ENCODE results near the gene CYP4F12. TPM values are rescaled to one million over a fixed set of nuclear protein-coding genes. Genes with fewer than 3 reads are reported as not detected.

Gene CYP4F12
- 0.85 to 2.0 TPM (median 1.9 TPM) in 3 replicates for polyA plus RNA-seq
- polyA plus RNA-seq (2011; ENCODE audit: low read depth): 1.7 TPM
- polyA plus RNA-seq (2011; cell fraction: cytosol; rRNA removed): 0.21 and 0.29 TPM in 2 replicates
- 1.9 and 3.7 TPM in 2 replicates for polyA plus RNA-seq (2011; cell fraction: nucleus; rRNA removed)
- 0.53 and 3.9 TPM in 2 replicates for polyA plus RNA-seq (2012; ENCODE audit: low replicate concordance)
- 1.8 to 4.1 TPM (median 1.9 TPM) in 3 replicates for polyA minus RNA-seq
- polyA minus RNA-seq (2011; cell fraction: cytosol; rRNA and poly(A)+ RNA removed): not detected
- 0.70 and 1.6 TPM in 2 replicates for polyA minus RNA-seq (2011; cell fraction: nucleus; rRNA and poly(A)+ RNA removed)

DNA sequence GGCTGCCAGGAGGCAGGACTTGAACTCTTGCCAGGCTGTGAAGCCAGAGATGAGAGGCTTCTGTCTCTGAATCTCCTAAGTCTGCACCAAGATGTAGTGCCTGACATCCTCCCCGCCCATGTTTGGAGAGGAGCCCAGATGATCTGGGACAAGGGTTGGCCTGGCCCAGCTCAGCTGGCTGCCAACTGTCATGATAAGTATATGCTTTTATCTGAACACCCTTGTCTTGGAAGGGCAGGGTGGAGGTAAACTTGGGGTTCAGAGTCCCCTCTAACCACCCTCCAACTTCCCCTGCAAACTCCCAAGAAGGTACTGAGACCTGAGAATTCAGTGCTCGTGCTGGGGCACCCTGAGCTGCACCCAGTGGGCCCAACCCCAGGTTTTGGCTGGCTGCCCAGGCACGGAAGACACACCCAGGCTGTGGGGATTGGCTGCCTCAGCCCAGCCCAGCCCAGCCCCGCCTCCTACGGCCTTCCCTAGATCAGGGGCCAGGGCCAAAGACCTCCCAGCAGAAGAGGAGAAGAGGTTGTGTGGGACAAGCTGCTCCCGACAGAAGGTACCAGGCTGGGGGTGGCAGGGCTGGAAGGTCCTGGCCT lies at the start of gene CYP4F12:
Gene CYP4F12 (plus strand): TSS at position 508 of the 596 bp plus-strand sequence. CDS start 443 bp downstream, outside the sequence.
- H3K27ac ChIP-seq (ENCODE audit: control insufficient read depth, insufficient read depth, low read length): no peak within 1 kb of the TSS

DNA sequence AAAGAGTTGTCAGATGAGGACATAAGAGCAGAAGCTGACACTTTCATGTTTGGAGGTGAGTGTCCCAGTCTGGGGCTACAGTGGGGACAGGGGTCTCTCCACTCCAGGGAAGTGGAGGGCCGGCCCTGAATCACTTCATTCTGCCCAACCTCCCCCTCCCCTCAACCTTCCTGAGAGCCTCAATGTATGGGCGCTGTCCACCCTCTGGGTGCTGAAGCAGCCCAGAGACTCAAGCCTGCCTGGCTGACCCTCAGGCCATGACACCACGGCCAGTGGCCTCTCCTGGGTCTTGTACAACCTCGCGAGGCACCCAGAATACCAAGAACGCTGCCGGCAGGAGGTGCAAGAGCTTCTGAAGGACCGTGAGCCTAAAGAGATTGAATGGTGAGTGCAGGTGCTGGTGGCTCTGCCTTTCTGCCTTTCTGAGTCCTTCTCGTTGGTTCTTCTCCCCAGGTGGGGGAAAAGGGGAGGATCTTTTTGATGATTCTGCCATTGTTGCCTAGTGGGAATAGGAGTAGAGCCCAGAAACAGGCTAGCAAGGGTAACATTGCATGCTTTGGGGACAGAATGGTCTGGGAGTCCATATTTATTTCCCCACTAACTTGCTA lies 49.1 kb upstream of the CYP4F12 start:
- DNase-seq (ENCODE audit: low read depth, low spot score) (no peak), FAIRE-seq (no peak)
- no peaks in the 10 kb centered on the region for H3K79me2 ChIP-seq (ENCODE audit: control insufficient read depth, insufficient read depth, low read length)
- no peaks in the 10 kb centered on the region for H3K27me3 ChIP-seq (ENCODE audit: control insufficient read depth, extremely low read depth, insufficient read depth, low read length)
- H3K4me2 ChIP-seq (ENCODE audit: control insufficient read depth, extremely low read depth, insufficient read depth, low read depth, low read length): no peak overlapping the region
- TF ChIP-seq, protein P1, sequence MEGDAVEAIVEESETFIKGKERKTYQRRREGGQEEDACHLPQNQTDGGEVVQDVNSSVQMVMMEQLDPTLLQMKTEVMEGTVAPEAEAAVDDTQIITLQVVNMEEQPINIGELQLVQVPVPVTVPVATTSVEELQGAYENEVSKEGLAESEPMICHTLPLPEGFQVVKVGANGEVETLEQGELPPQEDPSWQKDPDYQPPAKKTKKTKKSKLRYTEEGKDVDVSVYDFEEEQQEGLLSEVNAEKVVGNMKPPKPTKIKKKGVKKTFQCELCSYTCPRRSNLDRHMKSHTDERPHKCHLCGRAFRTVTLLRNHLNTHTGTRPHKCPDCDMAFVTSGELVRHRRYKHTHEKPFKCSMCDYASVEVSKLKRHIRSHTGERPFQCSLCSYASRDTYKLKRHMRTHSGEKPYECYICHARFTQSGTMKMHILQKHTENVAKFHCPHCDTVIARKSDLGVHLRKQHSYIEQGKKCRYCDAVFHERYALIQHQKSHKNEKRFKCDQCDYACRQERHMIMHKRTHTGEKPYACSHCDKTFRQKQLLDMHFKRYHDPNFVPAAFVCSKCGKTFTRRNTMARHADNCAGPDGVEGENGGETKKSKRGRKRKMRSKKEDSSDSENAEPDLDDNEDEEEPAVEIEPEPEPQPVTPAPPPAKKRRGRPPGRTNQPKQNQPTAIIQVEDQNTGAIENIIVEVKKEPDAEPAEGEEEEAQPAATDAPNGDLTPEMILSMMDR (optimal IDR thresholded peaks at IDR 0.05 in 1 of 3, IDR thresholded peaks at IDR 0.05 in 1 of 3, conservative IDR thresholded peaks at IDR 0.05 in 1 of 3; ENCODE audit: extremely low read depth in 1 of 3, insufficient read depth in 2 of 3, low read length in 3 of 3): no peak
- TF ChIP-seq EZH2 (IDR thresholded peaks at IDR 0.05; ENCODE audit: low read length): no peak
- dilution Hi-C loops (cut with MboI; ENCODE audit: extremely low pct_ligation_motif_present, low sequenced_read_pairs): no loop called here
- no peak overlapping the region for H2AFZ ChIP-seq (ENCODE audit: control insufficient read depth, low read length)
- H3K4me1 ChIP-seq (ENCODE audit: control insufficient read depth, extremely low read depth, insufficient read depth, low read length): no peaks in the 10 kb centered on the region
- H3K9me1 ChIP-seq (ENCODE audit: control insufficient read depth, extremely low read depth, insufficient read depth, low read length): no peaks in the 10 kb centered on the region
- H3K9ac ChIP-seq (ENCODE audit: control insufficient read depth, extremely low read depth, insufficient read depth, low read length): no peak overlapping the region
- H3K36me3 ChIP-seq (ENCODE audit: control insufficient read depth in 2 of 2, extremely low read depth in 1 of 2, insufficient read depth in 2 of 2, low read length in 2 of 2): no peaks in the 10 kb centered on the region
- no peak overlapping the region for H3K4me3 ChIP-seq (ENCODE audit: control insufficient read depth in 2 of 3, extremely low read depth in 1 of 3, insufficient read depth in 2 of 3, low read depth in 1 of 3, low read length in 3 of 3)
- H4K20me1 ChIP-seq (ENCODE audit: control insufficient read depth, extremely low read depth, insufficient read depth, low read length): no peaks in the 10 kb centered on the region
- no peaks in the 10 kb centered on the region for H3K9me3 ChIP-seq (ENCODE audit: control insufficient read depth, low read depth, low read length)
- no peak overlapping the region for H3K27ac ChIP-seq (ENCODE audit: control insufficient read depth, insufficient read depth, low read length)

More for the DNA sequence above, at the start of gene CYP4F12:
- FAIRE-seq: peak; percentile 89
- Histone ChIP-seq H3K36me3 (ENCODE audit: control insufficient read depth in 2 of 2, extremely low read depth in 1 of 2, insufficient read depth in 2 of 2, low read length in 2 of 2) (no peaks in the 10 kb centered on the region), H3K79me2 (ENCODE audit: control insufficient read depth, insufficient read depth, low read length) (no peaks in the 10 kb centered on the region), H3K4me3 (ENCODE audit: control insufficient read depth in 2 of 3, extremely low read depth in 1 of 3, insufficient read depth in 2 of 3, low read depth in 1 of 3, low read length in 3 of 3) (no peak within 1 kb of the TSS), H3K9ac (ENCODE audit: control insufficient read depth, extremely low read depth, insufficient read depth, low read length) (no peak within 1 kb of the TSS), H3K4me2 (ENCODE audit: control insufficient read depth, extremely low read depth, insufficient read depth, low read depth, low read length) (no peak within 1 kb of the TSS), H3K9me1 (ENCODE audit: control insufficient read depth, extremely low read depth, insufficient read depth, low read length) (no peaks in the 10 kb centered on the region), H3K4me1 (ENCODE audit: control insufficient read depth, extremely low read depth, insufficient read depth, low read length) (no peaks in the 10 kb centered on the region), H3K27me3 (ENCODE audit: control insufficient read depth, extremely low read depth, insufficient read depth, low read length) (peaks cover 4% of the 10 kb centered on the region), H4K20me1 (ENCODE audit: control insufficient read depth, extremely low read depth, insufficient read depth, low read length) (no peaks in the 10 kb centered on the region), H2AFZ (ENCODE audit: control insufficient read depth, low read length) (no peak within 1 kb of the TSS), H3K9me3 (ENCODE audit: control insufficient read depth, low read depth, low read length) (no peaks in the 10 kb centered on the region)
- dilution Hi-C loops (cut with MboI; ENCODE audit: extremely low pct_ligation_motif_present, low sequenced_read_pairs): no loop called here
- TF ChIP-seq, protein P1 (optimal IDR thresholded peaks at IDR 0.05 in 1 of 3, IDR thresholded peaks at IDR 0.05 in 1 of 3, conservative IDR thresholded peaks at IDR 0.05 in 1 of 3; ENCODE audit: extremely low read depth in 1 of 3, insufficient read depth in 2 of 3, low read length in 3 of 3): no peak
- no peak for TF ChIP-seq EZH2 (IDR thresholded peaks at IDR 0.05; ENCODE audit: low read length)
- DNase-seq (ENCODE audit: low read depth, low spot score): no peak

All from keratinocyte (primary cell).